ENCODE measurements around the gene MRTFA.
"Not testable (repeated sequence)": the region's sequence is repeated elsewhere in the genome, so short reads cannot be mapped to it uniquely, and the experiment has no call there.

MRTFA gene

DNA sequence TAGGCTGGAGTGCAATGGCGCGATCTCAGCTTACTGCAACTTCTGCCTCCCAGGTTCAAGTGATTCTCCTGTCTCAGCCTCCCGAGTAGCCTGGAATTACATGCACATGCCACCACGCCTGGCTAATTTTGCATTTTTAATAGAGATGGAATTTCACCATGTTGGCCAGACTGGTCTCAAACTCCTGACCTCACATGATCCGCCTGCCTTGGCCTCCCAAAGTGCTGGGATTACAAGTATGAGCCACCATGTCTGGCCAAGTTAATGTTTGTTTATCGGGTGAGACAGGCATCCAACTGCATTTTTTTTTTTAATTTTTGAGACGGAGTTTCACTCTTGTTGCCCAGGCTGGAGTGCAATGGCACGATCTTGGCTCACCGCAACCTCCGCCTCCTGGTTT is 20.1 kb upstream of the MRTFA start:
- peaks cover 4 to 22% of the 10 kb centered on the region in 2 donors for H3K4me1 ChIP-seq (ENCODE audit: control insufficient read depth in 1 of 2, insufficient read depth in 2 of 2, low read length in 2 of 2)
- H3K9me3 ChIP-seq (ENCODE audit: control insufficient read depth in 1 of 2, low read length in 2 of 2); H3K36me3 ChIP-seq (ENCODE audit: control insufficient read depth in 1 of 2, insufficient read depth in 2 of 2, low read length in 2 of 2); H3K27ac ChIP-seq (ENCODE audit: low read length); H3K27me3 ChIP-seq (ENCODE audit: low read depth, low read length); H3K4me3 ChIP-seq (ENCODE audit: low read depth in 1 of 2, low read length in 2 of 2): not testable (repeated sequence)

GRCh38 chr22:40655941-40656340 is 19.4 kb upstream of the MRTFA start:
- not testable (repeated sequence) for H3K36me3 ChIP-seq (ENCODE audit: control insufficient read depth in 1 of 2, insufficient read depth in 2 of 2, low read length in 2 of 2); H3K9me3 ChIP-seq (ENCODE audit: control insufficient read depth in 1 of 2, low read length in 2 of 2); H3K27ac ChIP-seq (ENCODE audit: low read length); H3K4me3 ChIP-seq (ENCODE audit: low read depth in 1 of 2, low read length in 2 of 2); H3K27me3 ChIP-seq (ENCODE audit: low read depth, low read length)
- peaks cover 7 to 22% of the 10 kb centered on the region in 2 donors for H3K4me1 ChIP-seq (ENCODE audit: control insufficient read depth in 1 of 2, insufficient read depth in 2 of 2, low read length in 2 of 2)

DNA sequence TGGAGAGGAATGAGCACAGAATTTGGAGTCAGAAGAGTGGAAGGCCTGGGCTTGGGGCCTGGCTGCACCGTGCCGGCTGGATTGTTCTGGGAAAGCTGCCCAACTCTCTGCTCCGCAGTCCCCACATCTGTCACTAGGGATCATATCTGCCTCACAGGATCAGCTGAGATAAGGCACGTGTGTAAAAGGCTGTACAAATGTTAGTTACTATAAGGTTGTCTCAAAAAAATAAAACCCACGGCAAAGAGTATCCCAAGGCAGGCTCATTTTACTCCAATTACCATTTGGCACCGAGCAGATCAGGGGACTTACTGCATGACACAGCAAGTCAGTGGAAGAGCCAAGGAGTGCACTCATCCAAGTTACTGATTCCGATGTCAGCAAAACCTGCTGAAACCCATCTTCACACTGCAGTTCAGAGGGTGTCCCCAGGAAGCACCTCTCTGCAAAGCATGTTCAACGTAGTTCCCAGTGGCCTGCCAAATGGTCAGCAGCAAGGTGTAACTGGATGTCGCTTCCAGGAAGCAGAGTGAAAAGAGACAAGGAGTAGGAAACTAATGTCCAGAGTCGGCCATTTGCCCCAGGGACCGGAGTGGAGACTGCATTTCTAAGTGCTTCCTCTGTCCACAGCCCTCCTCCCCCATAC is 18.1 kb upstream of the MRTFA start:
- Histone ChIP-seq H3K27ac (ENCODE audit: low read length) (peak overlapping the region; percentile 37), H3K4me1 (ENCODE audit: control insufficient read depth in 1 of 2, insufficient read depth in 2 of 2, low read length in 2 of 2) (peaks cover 8 to 22% of the 10 kb centered on the region in 2 donors), H3K4me3 (ENCODE audit: low read depth in 1 of 2, low read length in 2 of 2) (no peak overlapping the region), H3K36me3 (ENCODE audit: control insufficient read depth in 1 of 2, insufficient read depth in 2 of 2, low read length in 2 of 2) (no peaks in the 10 kb centered on the region), H3K9me3 (ENCODE audit: control insufficient read depth in 1 of 2, low read length in 2 of 2) (no peaks in the 10 kb centered on the region), H3K27me3 (ENCODE audit: low read depth, low read length) (no peaks in the 10 kb centered on the region)

- Histone ChIP-seq H3K4me1 (ENCODE audit: control insufficient read depth in 1 of 2, insufficient read depth in 2 of 2, low read length in 2 of 2) (peaks cover 8 to 22% of the 10 kb centered on the region in 2 donors), H3K36me3 (ENCODE audit: control insufficient read depth in 1 of 2, insufficient read depth in 2 of 2, low read length in 2 of 2) (no peaks in the 10 kb centered on the region), H3K27me3 (ENCODE audit: low read depth, low read length) (no peaks in the 10 kb centered on the region), H3K27ac (ENCODE audit: low read length) (no peak overlapping the region), H3K4me3 (ENCODE audit: low read depth in 1 of 2, low read length in 2 of 2) (no peak overlapping the region), H3K9me3 (ENCODE audit: control insufficient read depth in 1 of 2, low read length in 2 of 2) (no peaks in the 10 kb centered on the region)
Observed at GRCh38 chr22:40653361-40653760, 16.8 kb upstream of the MRTFA start.

DNA sequence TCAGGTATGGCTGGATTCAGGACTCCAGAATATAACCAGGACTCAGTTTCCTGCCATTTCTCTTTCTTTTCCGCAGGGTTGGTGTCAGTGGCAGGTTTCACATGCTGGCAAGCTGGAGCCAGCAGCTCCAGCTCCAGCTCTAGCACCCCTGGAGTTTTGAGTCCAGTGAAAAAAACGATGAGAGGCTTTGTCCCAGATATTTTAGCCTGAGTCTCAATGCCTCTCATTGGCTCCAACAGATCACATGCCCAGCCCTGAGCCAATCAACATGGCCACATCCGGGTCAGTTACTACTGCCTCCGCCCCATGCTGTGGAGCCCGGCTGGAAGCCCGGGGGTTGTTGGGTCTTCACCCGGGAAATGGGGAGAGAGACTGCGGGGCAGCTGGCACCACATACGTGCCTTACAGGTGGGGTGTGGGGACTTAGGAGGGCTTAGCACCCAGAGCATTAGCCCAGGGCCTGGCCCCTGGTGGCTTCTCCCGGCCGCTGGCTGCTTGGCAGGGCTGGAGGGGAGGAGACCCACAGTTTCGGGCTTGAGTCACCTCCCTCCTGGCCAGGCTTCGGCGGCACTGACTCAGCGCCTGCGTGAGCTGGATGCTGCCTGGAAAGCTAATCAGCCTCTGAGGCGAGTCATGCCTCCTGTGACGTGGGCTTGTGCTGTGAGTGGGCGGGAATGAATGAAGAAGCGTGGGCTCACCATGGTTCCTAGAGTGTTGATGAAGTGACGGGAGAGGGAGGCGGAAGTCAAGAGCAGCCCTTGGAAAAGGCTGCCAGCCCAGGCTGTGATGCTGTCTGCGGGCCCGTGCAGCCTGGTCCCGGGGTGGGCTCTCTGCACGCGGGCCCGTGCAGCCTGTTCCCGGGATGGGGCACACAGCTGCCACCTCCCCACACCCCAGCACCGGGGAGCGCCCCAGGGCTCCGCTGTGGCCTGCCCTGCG is 15.3 kb upstream of the MRTFA start:
- Histone ChIP-seq H3K27ac (ENCODE audit: low read length) (peak overlapping the region; percentile 99), H3K9me3 (ENCODE audit: control insufficient read depth in 1 of 2, low read length in 2 of 2) (no peaks in the 10 kb centered on the region), H3K27me3 (ENCODE audit: low read depth, low read length) (no peaks in the 10 kb centered on the region), H3K4me1 (ENCODE audit: control insufficient read depth in 1 of 2, insufficient read depth in 2 of 2, low read length in 2 of 2) (peaks cover 8 to 22% of the 10 kb centered on the region in 2 donors), H3K36me3 (ENCODE audit: control insufficient read depth in 1 of 2, insufficient read depth in 2 of 2, low read length in 2 of 2) (no peaks in the 10 kb centered on the region), H3K4me3 (ENCODE audit: low read depth in 1 of 2, low read length in 2 of 2) (peak overlapping the region; percentile 55 to 74)

DNA sequence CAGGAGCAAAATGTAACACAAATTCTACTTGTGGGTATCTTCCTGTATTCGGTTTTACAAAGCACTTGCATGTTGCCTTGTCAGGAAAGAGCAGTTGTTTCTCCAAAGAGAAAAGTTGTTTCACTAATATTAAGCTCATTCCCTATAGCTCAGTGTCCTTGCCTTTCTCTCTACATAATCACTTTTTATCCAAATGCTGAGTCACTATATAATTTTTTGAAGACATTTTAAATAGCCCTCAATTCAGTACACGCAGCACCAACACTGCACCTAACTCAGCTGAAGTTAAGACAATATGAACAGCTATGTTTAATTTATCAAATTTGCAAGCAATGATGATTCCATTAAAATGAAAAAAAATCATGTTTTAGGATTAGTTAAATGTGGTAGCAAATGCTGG is 14.5 kb upstream of the MRTFA start:
- Histone ChIP-seq H3K27me3 (ENCODE audit: low read depth, low read length) (no peaks in the 10 kb centered on the region), H3K27ac (ENCODE audit: low read length) (peak overlapping the region; percentile 99), H3K4me1 (ENCODE audit: control insufficient read depth in 1 of 2, insufficient read depth in 2 of 2, low read length in 2 of 2) (peaks cover 8 to 23% of the 10 kb centered on the region in 2 donors), H3K9me3 (ENCODE audit: control insufficient read depth in 1 of 2, low read length in 2 of 2) (no peaks in the 10 kb centered on the region), H3K4me3 (ENCODE audit: low read depth in 1 of 2, low read length in 2 of 2) (peak overlapping the region; percentile 55 to 74), H3K36me3 (ENCODE audit: control insufficient read depth in 1 of 2, insufficient read depth in 2 of 2, low read length in 2 of 2) (no peaks in the 10 kb centered on the region)

DNA sequence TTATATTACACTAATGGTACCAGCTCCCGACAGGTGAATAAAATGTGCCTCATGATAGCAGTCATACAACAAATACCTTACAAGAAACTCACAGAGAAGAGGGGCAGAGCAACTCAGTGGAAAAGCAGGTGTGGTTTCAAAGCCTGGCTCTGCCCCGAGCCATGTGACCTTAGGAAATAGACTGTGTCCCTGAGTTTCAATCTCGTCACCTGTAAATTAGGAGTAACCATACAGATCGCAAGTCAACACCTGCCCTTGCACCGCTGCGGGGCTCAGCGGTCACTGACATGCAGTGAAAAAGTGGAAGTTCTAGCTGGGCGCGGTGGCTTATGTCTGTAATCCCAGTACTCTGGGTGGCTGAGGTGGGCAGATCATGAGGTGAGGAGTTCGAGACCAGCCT is 11.9 kb upstream of the MRTFA start:
- Histone ChIP-seq H3K27ac (ENCODE audit: low read length) (peak overlapping the region; percentile 49), H3K9me3 (ENCODE audit: control insufficient read depth in 1 of 2, low read length in 2 of 2) (no peaks in the 10 kb centered on the region), H3K27me3 (ENCODE audit: low read depth, low read length) (no peaks in the 10 kb centered on the region), H3K4me1 (ENCODE audit: control insufficient read depth in 1 of 2, insufficient read depth in 2 of 2, low read length in 2 of 2) (peaks cover 4 to 12% of the 10 kb centered on the region in 2 donors), H3K36me3 (ENCODE audit: control insufficient read depth in 1 of 2, insufficient read depth in 2 of 2, low read length in 2 of 2) (no peaks in the 10 kb centered on the region), H3K4me3 (ENCODE audit: low read depth in 1 of 2, low read length in 2 of 2) (no peak overlapping the region)

GRCh38 chr22:40645579-40646197 is 9.2 kb upstream of the MRTFA start:
- Histone ChIP-seq H3K27ac (ENCODE audit: low read length) (no peak overlapping the region), H3K27me3 (ENCODE audit: low read depth, low read length) (no peaks in the 10 kb centered on the region), H3K4me1 (ENCODE audit: control insufficient read depth in 1 of 2, insufficient read depth in 2 of 2, low read length in 2 of 2) (peaks cover 0 to 3% of the 10 kb centered on the region in 2 donors), H3K36me3 (ENCODE audit: control insufficient read depth in 1 of 2, insufficient read depth in 2 of 2, low read length in 2 of 2) (no peaks in the 10 kb centered on the region), H3K4me3 (ENCODE audit: low read depth in 1 of 2, low read length in 2 of 2) (no peak overlapping the region), H3K9me3 (ENCODE audit: control insufficient read depth in 1 of 2, low read length in 2 of 2) (no peaks in the 10 kb centered on the region)

- Histone ChIP-seq H3K4me3 (ENCODE audit: low read depth in 1 of 2, low read length in 2 of 2) (no peak overlapping the region), H3K27ac (ENCODE audit: low read length) (no peak overlapping the region), H3K36me3 (ENCODE audit: control insufficient read depth in 1 of 2, insufficient read depth in 2 of 2, low read length in 2 of 2) (no peaks in the 10 kb centered on the region), H3K27me3 (ENCODE audit: low read depth, low read length) (no peaks in the 10 kb centered on the region), H3K9me3 (ENCODE audit: control insufficient read depth in 1 of 2, low read length in 2 of 2) (no peaks in the 10 kb centered on the region), H3K4me1 (ENCODE audit: control insufficient read depth in 1 of 2, insufficient read depth in 2 of 2, low read length in 2 of 2) (peaks cover 0 to 3% of the 10 kb centered on the region in 2 donors)
Observed at GRCh38 chr22:40642316-40642715, 5.8 kb upstream of the MRTFA start.

DNA sequence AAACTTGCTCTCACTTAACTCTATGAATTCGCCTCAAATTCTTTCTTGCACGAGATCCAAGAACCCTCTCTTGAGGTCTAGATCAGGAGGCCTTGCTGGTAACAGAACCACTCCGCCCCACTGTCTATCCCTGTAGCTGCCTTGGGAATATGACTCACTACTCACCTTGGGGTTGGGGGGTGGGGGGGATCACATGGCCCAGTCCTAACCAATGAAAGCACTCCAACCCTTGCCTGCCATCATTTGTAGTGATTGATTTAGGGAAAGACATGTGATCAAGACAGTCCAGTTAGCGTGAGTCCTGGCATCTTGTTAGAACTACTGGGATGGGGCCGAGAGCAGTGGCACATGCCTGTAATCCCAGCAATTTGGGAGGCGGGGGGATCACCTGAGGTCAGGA is 4.8 kb upstream of the MRTFA start:
- Histone ChIP-seq H3K27me3 (ENCODE audit: low read depth, low read length) (no peaks in the 10 kb centered on the region), H3K4me1 (ENCODE audit: control insufficient read depth in 1 of 2, insufficient read depth in 2 of 2, low read length in 2 of 2) (peaks cover 0 to 3% of the 10 kb centered on the region in 2 donors), H3K4me3 (ENCODE audit: low read depth in 1 of 2, low read length in 2 of 2) (no peak overlapping the region), H3K27ac (ENCODE audit: low read length) (no peak overlapping the region), H3K36me3 (ENCODE audit: control insufficient read depth in 1 of 2, insufficient read depth in 2 of 2, low read length in 2 of 2) (no peaks in the 10 kb centered on the region), H3K9me3 (ENCODE audit: control insufficient read depth in 1 of 2, low read length in 2 of 2) (no peaks in the 10 kb centered on the region)

DNA sequence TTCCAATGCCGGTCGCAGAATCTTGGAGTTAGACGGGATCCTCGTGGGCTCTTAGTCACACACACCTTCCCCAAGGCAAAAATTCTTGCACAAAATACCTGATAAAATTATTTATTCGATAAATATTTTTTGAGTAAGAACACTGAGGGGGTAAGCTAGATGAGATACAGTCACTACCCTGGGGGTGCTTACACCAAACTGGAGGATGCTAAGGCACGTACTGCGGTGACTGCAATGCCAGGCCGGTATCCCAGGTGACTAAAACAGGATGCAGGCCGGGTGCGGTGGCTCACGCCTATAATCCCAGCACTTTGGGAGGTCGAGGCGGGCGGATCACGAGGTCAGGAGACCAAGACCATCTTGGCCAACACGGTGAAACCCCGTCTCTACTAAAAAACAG is 1.7 kb upstream of the MRTFA start:
- Histone ChIP-seq H3K27ac (ENCODE audit: low read length) (no peak overlapping the region), H3K36me3 (ENCODE audit: control insufficient read depth in 1 of 2, insufficient read depth in 2 of 2, low read length in 2 of 2) (no peaks in the 10 kb centered on the region), H3K4me1 (ENCODE audit: control insufficient read depth in 1 of 2, insufficient read depth in 2 of 2, low read length in 2 of 2) (peaks cover 0 to 19% of the 10 kb centered on the region in 2 donors), H3K27me3 (ENCODE audit: low read depth, low read length) (no peaks in the 10 kb centered on the region), H3K9me3 (ENCODE audit: control insufficient read depth in 1 of 2, low read length in 2 of 2) (no peaks in the 10 kb centered on the region), H3K4me3 (ENCODE audit: low read depth in 1 of 2, low read length in 2 of 2) (no peak overlapping the region)

Measured in muscle layer of duodenum (tissue), 2 donors.